Natural killer cell (primary cell): ENCODE measurements around the gene RANBP17. TPM values are rescaled to one million over a fixed set of nuclear protein-coding genes. Genes with fewer than 3 reads are reported as not detected.
A peak's percentile ranks its signal among the peaks of the same experiment; 100 is the strongest.

Source experiments
- ATAC-seq, 3 donors: fragments of 150-1000 bp in 2 of 3; fragments of 200-7000 bp in 1 of 3; cut with Tn5 transposase; 1 replicate in 1 of 3; 2 replicates in 2 of 3; pipeline ENCODE4 v1.10.0; 2021; ENCODE audit warnings: mild to moderate bottlenecking in 2 of 3, moderate library complexity in 2 of 3
- DNase-seq, 2 donors: peaks; one replicate each; pipeline versions ENCODE4 v3.0.0 to v3.0.0-alpha.2; 2013 to 2021; ENCODE audit warnings: mixed read lengths in 1 of 2
- H3K27ac ChIP-seq: one replicate; pipeline ENCODE4 v1.5.1; 2013; ENCODE audit warnings: mild to moderate bottlenecking, low read length
- H3K27me3 ChIP-seq: one replicate; pipeline ENCODE4 v1.6.1; 2013; ENCODE audit warnings: low read length; ENCODE audit not compliant: control insufficient read depth, insufficient read depth
- H3K36me3 ChIP-seq: one replicate; pipeline ENCODE4 v1.6.1; 2013; ENCODE audit warnings: low read length; ENCODE audit not compliant: control insufficient read depth, insufficient read depth
- H3K4me1 ChIP-seq: one replicate; pipeline ENCODE4 v1.6.1; 2013; ENCODE audit warnings: low read length; ENCODE audit not compliant: control insufficient read depth, insufficient read depth
- H3K4me3 ChIP-seq: one replicate; pipeline ENCODE4 v1.5.1; 2013; ENCODE audit warnings: low read length
- H3K9me3 ChIP-seq: one replicate; pipeline ENCODE4 v1.6.1; 2013; ENCODE audit warnings: low read length; ENCODE audit not compliant: control insufficient read depth, insufficient read depth
- H3K27ac Mint-ChIP-seq, 2 donors: one replicate each; pipeline ENCODE4 v1.8.0; 2022; ENCODE audit warnings: mild to moderate bottlenecking in 2 of 2, mixed read lengths in 2 of 2, moderate library complexity in 1 of 2
- H3K27me3 Mint-ChIP-seq, 2 donors: one replicate each; pipeline ENCODE4 v1.8.0; 2022; ENCODE audit warnings: low read depth in 2 of 2, mixed read lengths in 2 of 2
- H3K36me3 Mint-ChIP-seq: one replicate; pipeline ENCODE4 v1.8.0; 2022; ENCODE audit warnings: mixed read lengths
- H3K4me1 Mint-ChIP-seq, 2 donors: one replicate each; pipeline ENCODE4 v1.8.0; 2022; ENCODE audit warnings: mixed read lengths in 2 of 2
- H3K4me3 Mint-ChIP-seq: one replicate; pipeline ENCODE4 v1.8.0; 2022; ENCODE audit warnings: mild to moderate bottlenecking, moderate library complexity, mixed read lengths
- H3K9me3 Mint-ChIP-seq, 2 donors: one replicate each; pipeline ENCODE4 v1.8.0; 2022; ENCODE audit warnings: mixed read lengths in 2 of 2
- WGBS: methylation state at CpG from one replicate; pipeline ENCODE4 v1.1.7; 2013; ENCODE audit warnings: missing lambda C conversion rate; ENCODE audit not compliant: insufficient coverage; 5-methylcytosine and 5-hydroxymethylcytosine counted together
- intact Hi-C: fragments of 100-400 bp; cut with micrococcal nuclease; formaldehyde crosslinking; loops from one replicate; pipeline ENCODE4 v1.14.2; 2022
- total RNA-seq, 4 donors: library from RNA; stranded (reverse); fragments of 120-200 nt in 1 of 4; gene quantifications; one replicate each; pipeline versions ENCODE4 v1.2.3 to v1.2.4, GENCODE V29; 2013 to 2022
- TF ChIP-seq, protein P1 (sequence below): fragments of 200-600 bp; IDR thresholded peaks from one replicate; pipeline ENCODE4 v1.8.0; 2022; ENCODE audit warnings: antibody characterized with exemption

Gene RANBP17
- total RNA-seq, 3 donors from 2014 or later (not counting 1 experiment from before 2014, with no cell fraction given), result 11.2 to 15.0 (median 12.6) TPM

DNA sequence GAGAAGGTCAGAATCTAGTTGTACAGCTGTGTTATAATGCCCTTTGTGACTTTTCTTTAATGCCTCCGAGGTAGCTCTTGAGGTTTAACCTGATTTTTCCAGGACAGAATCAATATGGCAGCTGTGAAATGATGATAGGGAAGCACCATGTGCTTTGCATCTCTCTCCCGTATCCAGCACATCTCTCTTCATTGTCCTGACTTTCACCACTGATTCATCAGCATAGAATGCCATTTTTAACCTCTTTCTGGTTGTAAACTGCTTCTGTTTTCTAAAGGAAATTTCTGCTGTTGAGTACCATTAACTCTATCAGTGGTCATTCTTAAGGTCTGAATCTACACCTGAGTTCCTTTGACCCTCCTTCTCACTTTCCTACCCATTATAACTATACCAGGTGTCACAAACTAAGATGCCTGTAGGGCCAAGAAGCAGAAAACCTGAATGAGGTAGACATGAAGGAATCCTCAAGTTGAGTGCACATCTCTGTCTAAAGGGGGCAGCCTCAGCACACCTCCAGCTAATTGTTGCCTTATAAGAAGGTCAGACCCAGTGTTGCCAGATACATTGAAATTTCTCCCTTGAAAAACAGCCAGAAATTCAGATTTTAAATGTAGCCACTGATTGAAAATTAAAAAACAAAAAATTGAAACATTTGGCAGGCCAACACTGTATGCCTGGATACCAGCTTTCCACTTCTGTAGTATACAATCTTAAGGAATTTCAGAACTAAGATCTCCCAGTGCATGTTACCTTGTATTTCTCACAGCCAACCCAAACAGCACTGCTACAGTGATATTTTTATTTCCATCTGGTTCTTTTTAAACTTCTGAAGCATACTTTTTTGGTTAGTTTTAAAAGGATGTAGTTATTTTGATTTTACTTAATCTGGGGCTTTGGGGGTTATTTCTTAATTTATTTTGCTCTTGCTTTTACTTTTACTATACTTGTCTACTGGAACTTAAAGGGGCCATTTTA lies 411.5 kb downstream of the RANBP17 start:
- no peak overlapping the region for H3K27ac ChIP-seq
- peak in 1 of 2 donors; percentile 16 for DNase-seq
- H3K36me3 ChIP-seq, result no peaks in the 10 kb centered on the region
- H3K4me3 ChIP-seq, result no peak overlapping the region
- no peaks in the 10 kb centered on the region for H3K9me3 ChIP-seq
- H3K27me3 ChIP-seq, result no peaks in the 10 kb centered on the region
- peaks cover 3% of the 10 kb centered on the region for H3K4me1 ChIP-seq
- ATAC-seq, result peak in 1 of 3 donors; percentile 51
- intact Hi-C loops, result no loop called here
- no peaks in the 10 kb centered on the region for H3K36me3 Mint-ChIP-seq
- peaks cover 25 to 26% of the 10 kb centered on the region in 2 donors for H3K4me1 Mint-ChIP-seq
- no peaks in the 10 kb centered on the region for H3K27me3 Mint-ChIP-seq
- no peak overlapping the region for H3K4me3 Mint-ChIP-seq
- H3K27ac Mint-ChIP-seq, result no peak overlapping the region
- H3K9me3 Mint-ChIP-seq, result no peaks in the 10 kb centered on the region
- WGBS, result 88% methylated on average over 2 of the region's 2 CpGs
- TF ChIP-seq, protein P1, sequence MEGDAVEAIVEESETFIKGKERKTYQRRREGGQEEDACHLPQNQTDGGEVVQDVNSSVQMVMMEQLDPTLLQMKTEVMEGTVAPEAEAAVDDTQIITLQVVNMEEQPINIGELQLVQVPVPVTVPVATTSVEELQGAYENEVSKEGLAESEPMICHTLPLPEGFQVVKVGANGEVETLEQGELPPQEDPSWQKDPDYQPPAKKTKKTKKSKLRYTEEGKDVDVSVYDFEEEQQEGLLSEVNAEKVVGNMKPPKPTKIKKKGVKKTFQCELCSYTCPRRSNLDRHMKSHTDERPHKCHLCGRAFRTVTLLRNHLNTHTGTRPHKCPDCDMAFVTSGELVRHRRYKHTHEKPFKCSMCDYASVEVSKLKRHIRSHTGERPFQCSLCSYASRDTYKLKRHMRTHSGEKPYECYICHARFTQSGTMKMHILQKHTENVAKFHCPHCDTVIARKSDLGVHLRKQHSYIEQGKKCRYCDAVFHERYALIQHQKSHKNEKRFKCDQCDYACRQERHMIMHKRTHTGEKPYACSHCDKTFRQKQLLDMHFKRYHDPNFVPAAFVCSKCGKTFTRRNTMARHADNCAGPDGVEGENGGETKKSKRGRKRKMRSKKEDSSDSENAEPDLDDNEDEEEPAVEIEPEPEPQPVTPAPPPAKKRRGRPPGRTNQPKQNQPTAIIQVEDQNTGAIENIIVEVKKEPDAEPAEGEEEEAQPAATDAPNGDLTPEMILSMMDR, result no peak

DNA sequence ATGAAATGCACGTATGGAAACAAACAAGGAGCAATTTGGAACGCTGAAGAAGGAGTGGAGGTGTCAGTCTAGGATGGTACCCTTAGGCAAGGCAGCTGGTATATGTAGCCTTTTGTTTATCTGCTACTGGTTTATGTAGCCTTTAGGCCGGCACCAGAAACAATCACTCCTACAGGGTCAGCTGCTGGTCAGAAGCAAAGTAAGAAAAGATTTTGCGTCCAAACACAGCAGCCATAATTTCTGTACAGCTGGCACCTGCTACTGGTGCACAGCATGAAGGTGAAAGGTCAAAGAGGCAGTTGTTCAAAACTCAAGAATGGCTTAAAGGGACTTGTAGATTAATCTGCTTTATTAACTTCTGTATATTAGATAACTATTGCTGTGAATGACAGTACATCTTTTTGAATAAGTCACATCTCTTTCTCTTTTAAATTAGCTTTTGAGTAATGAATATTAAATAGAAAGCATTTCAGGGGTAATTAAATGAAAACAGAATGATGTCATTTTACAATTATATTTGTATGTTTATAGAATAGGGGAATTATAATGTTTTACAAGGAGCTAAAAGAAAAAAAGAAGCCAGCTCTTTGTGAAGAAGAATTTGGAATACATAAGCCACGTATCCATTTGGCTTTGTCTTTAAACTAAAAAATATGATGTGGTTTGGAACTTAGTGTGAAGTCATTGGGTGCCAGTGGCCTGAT lies 414.2 kb downstream of the RANBP17 start:
- no peaks in the 10 kb centered on the region for H3K36me3 ChIP-seq
- H3K4me3 ChIP-seq, result no peak overlapping the region
- peaks cover 14 to 15% of the 10 kb centered on the region in 2 donors for H3K4me1 Mint-ChIP-seq
- DNase-seq, result no peak
- H3K4me1 ChIP-seq, result peaks cover 3% of the 10 kb centered on the region
- TF ChIP-seq, protein P1, result no peak
- no peaks in the 10 kb centered on the region for H3K9me3 Mint-ChIP-seq
- H3K27me3 Mint-ChIP-seq, result peaks cover 0 to 4% of the 10 kb centered on the region in 2 donors
- H3K27ac ChIP-seq, result no peak overlapping the region
- intact Hi-C loops, result no loop called here
- no peaks in the 10 kb centered on the region for H3K9me3 ChIP-seq
- H3K27ac Mint-ChIP-seq, result no peak overlapping the region
- no peak overlapping the region for H3K4me3 Mint-ChIP-seq
- H3K27me3 ChIP-seq, result no peaks in the 10 kb centered on the region
- WGBS, result 88% methylated on average over 4 of the region's 5 CpGs
- no peak for ATAC-seq
- H3K36me3 Mint-ChIP-seq, result no peaks in the 10 kb centered on the region

DNA sequence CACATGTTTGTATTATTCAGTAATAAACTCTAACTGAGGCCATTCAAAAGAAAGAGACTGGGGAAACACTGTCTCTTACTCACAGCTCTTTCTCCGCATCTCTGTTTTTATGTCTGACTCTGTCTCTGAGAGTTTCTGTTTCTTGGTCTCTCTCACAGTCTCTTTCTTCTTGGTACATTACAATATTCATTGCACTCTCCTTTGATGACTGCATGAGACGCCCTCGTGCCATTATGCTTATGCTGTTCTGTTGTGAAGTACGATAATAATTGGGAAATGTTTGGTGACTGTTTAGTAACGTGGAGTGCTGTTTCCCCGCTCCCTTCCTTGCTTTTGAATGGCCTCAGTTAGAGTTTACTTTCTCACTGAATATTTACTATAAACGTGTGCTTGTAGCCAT lies 421.9 kb downstream of the RANBP17 start:
- TF ChIP-seq, protein P1, result no peak

More for the DNA sequence above, 421.9 kb downstream of the RANBP17 start:
- intact Hi-C loops, result no loop called here
- no peaks in the 10 kb centered on the region for H3K36me3 ChIP-seq
- DNase-seq (no peak), ATAC-seq (no peak)
- H3K27ac Mint-ChIP-seq, result no peak overlapping the region
- 88% methylated on average over 7 of the region's 7 CpGs for WGBS
- H3K4me1 Mint-ChIP-seq, result no peaks in the 10 kb centered on the region
- no peak overlapping the region for H3K4me3 ChIP-seq
- H3K9me3 Mint-ChIP-seq, result no peaks in the 10 kb centered on the region
- H3K27me3 ChIP-seq, result no peaks in the 10 kb centered on the region
- H3K4me1 ChIP-seq, result no peaks in the 10 kb centered on the region
- H3K27ac ChIP-seq, result no peak overlapping the region
- H3K9me3 ChIP-seq, result no peaks in the 10 kb centered on the region
- H3K27me3 Mint-ChIP-seq, result peaks cover 10 to 29% of the 10 kb centered on the region in 2 donors
- H3K36me3 Mint-ChIP-seq, result no peaks in the 10 kb centered on the region
- no peak overlapping the region for H3K4me3 Mint-ChIP-seq
